T1000 (cell line): Measurements from ENCODE around the gene SHISA2.

Experiments
- DNase-seq: peaks from one replicate; lab custom pipeline; 2025; ENCODE audit warnings: mixed read lengths; lab: John Stamatoyannopoulos, UW

The SHISA2 gene

GRCh38 chr13:26017932-26018665 lies 33.7 kb downstream of the SHISA2 start:
- DNase-seq: no peak

GRCh38 chr13:26017196-26017921 lies 34.5 kb downstream of the SHISA2 start:
- no peak for DNase-seq

GRCh38 chr13:26016189-26016588 lies 35.6 kb downstream of the SHISA2 start:
- DNase-seq: no peak

GRCh38 chr13:26015271-26016125 lies 36.3 kb downstream of the SHISA2 start:
- DNase-seq: no peak

- no peak for DNase-seq
Measured at GRCh38 chr13:26012995-26013394, 38.8 kb downstream of the SHISA2 start.

- no peak for DNase-seq
Measured at GRCh38 chr13:26011996-26012821, 39.6 kb downstream of the SHISA2 start.

GRCh38 chr13:26011208-26011573 lies 40.6 kb downstream of the SHISA2 start:
- no peak for DNase-seq

- no peak for DNase-seq
Measured at GRCh38 chr13:26010487-26011207, 41.2 kb downstream of the SHISA2 start.

GRCh38 chr13:26007261-26008125 lies 44.3 kb downstream of the SHISA2 start:
- no peak for DNase-seq
